ENCODE measurements around the gene RELN.

GRCh38 chr7:103580031-103580430, 409.4 kb downstream of the RELN start:
- TF ChIP-seq CTCF (IDR thresholded peaks at IDR 0.05) (no peak), POLR2A (IDR thresholded peaks at IDR 0.05) (no peak)

Measured in heart left ventricle (tissue), 13 donors.